CD14-positive monocyte (primary cell): ENCODE measurements around the gene EGLN3. TPM values are rescaled to one million over a fixed set of nuclear protein-coding genes. Genes with fewer than 3 reads are reported as not detected.

ENCODE experiments used
- DNase-seq, 3 donors: peaks; one replicate each; pipeline ENCODE4 v3.0.0-alpha.2; 2011 to 2022
- H2AFZ ChIP-seq: 2 replicates; pipeline ENCODE4 v1.6.0; 2012; ENCODE audit warnings: mild to moderate bottlenecking, low read depth, low read length, inconsistent platforms; ENCODE audit not compliant: insufficient read depth, poor library complexity, severe bottlenecking
- H3K27ac ChIP-seq, 2 donors: 1 replicate in 1 of 2; 2 replicates in 1 of 2; pipeline ENCODE4 v1.5.1; 2012 to 2013; ENCODE audit warnings: low read length in 2 of 2, control low read depth in 1 of 2, inconsistent platforms in 1 of 2, low read depth in 1 of 2, mild to moderate bottlenecking in 1 of 2
- H3K27me3 ChIP-seq, 2 donors: one replicate each; pipeline versions ENCODE4 v1.6.0 to v1.6.1; 2011 to 2013; ENCODE audit warnings: low read length in 2 of 2; ENCODE audit not compliant: control insufficient read depth in 2 of 2, insufficient read depth in 2 of 2
- H3K36me3 ChIP-seq, 2 donors: replicated peaks in 1 of 2; 1 replicate in 1 of 2; 2 replicates in 1 of 2; pipeline versions ENCODE4 v1.5.1 to v1.6.1; 2012 to 2013; ENCODE audit warnings: low read length in 2 of 2, control low read depth in 1 of 2, inconsistent platforms in 1 of 2, mild to moderate bottlenecking in 1 of 2; ENCODE audit not compliant: insufficient read depth in 2 of 2, control insufficient read depth in 1 of 2
- H3K4me1 ChIP-seq, 2 donors: 1 replicate in 1 of 2; 2 replicates in 1 of 2; pipeline versions ENCODE4 v1.5.1 to v1.6.1; 2012 to 2013; ENCODE audit warnings: low read length in 2 of 2, control low read depth in 1 of 2, inconsistent platforms in 1 of 2, mild to moderate bottlenecking in 1 of 2, moderate library complexity in 1 of 2; ENCODE audit not compliant: insufficient read depth in 2 of 2, control insufficient read depth in 1 of 2
- H3K4me2 ChIP-seq: replicated peaks from 2 replicates; pipeline ENCODE3; 2012; ENCODE audit warnings: low read length, moderate library complexity, mild to moderate bottlenecking; ENCODE audit not compliant: poor library complexity, severe bottlenecking; ENCODE audit errors: extremely low read depth
- H3K4me3 ChIP-seq, 3 experiments: fragments of 200-600 bp in 1 of 3; sonication (generic) in 1 of 3; replicated peaks in 1 of 3; 1 replicate in 2 of 3; 2 replicates in 1 of 3; pipeline ENCODE4 v1.5.1; 2011 to 2013; ENCODE audit warnings: low read length in 3 of 3, mild to moderate bottlenecking in 3 of 3, control low read depth in 2 of 3, low read depth in 2 of 3, inconsistent platforms in 1 of 3, moderate library complexity in 1 of 3
- H3K79me2 ChIP-seq: 2 replicates; pipeline ENCODE4 v1.6.0; 2012; ENCODE audit warnings: mild to moderate bottlenecking, control low read depth, inconsistent platforms, low read length, moderate library complexity; ENCODE audit not compliant: insufficient read depth
- H3K9ac ChIP-seq: 2 replicates; pipeline ENCODE4 v1.6.0; 2017; ENCODE audit warnings: low read length, mild to moderate bottlenecking; ENCODE audit not compliant: insufficient read depth, poor library complexity, severe bottlenecking
- H3K9me3 ChIP-seq, 2 donors: replicated peaks in 1 of 2; 1 replicate in 1 of 2; 2 replicates in 1 of 2; pipeline versions ENCODE4 v1.5.1 to v1.6.1; 2012 to 2013; ENCODE audit warnings: low read length in 2 of 2, control low read depth in 1 of 2; ENCODE audit not compliant: control insufficient read depth in 1 of 2, insufficient read depth in 1 of 2
- H4K20me1 ChIP-seq: 2 replicates; pipeline ENCODE4 v1.6.0; 2012; ENCODE audit warnings: mild to moderate bottlenecking, low read length, control low read depth, moderate library complexity; ENCODE audit not compliant: insufficient read depth
- H3K27ac Mint-ChIP-seq, 7 donors: one replicate each; pipeline ENCODE4 v1.8.0; 2020; ENCODE audit warnings: mild to moderate bottlenecking in 7 of 7, mixed read lengths in 7 of 7, moderate library complexity in 6 of 7, inconsistent platforms in 2 of 7
- H3K27me3 Mint-ChIP-seq, 3 donors: one replicate each; pipeline ENCODE4 v1.8.0; 2021 to 2022; ENCODE audit warnings: low read depth in 3 of 3, mild to moderate bottlenecking in 3 of 3, mixed read lengths in 3 of 3, moderate library complexity in 3 of 3, inconsistent platforms in 1 of 3
- H3K36me3 Mint-ChIP-seq, 2 donors: one replicate each; pipeline ENCODE4 v1.8.0; 2020; ENCODE audit warnings: mixed read lengths in 2 of 2, inconsistent platforms in 1 of 2, mild to moderate bottlenecking in 1 of 2
- H3K4me1 Mint-ChIP-seq: one replicate; pipeline ENCODE4 v1.8.0; 2020; ENCODE audit warnings: mild to moderate bottlenecking, mixed read lengths
- H3K4me3 Mint-ChIP-seq, 2 donors: one replicate each; pipeline ENCODE4 v1.8.0; 2020; ENCODE audit warnings: mild to moderate bottlenecking in 2 of 2, mixed read lengths in 2 of 2, moderate library complexity in 1 of 2
- H3K9me3 Mint-ChIP-seq, 7 donors: one replicate each; pipeline ENCODE4 v1.8.0; 2020 to 2022; ENCODE audit warnings: mixed read lengths in 7 of 7, mild to moderate bottlenecking in 6 of 7, moderate library complexity in 6 of 7, inconsistent platforms in 2 of 7
- CTCF ChIP-seq: fragments of 200-600 bp; IDR thresholded peaks from one replicate; pipeline ENCODE4 v1.8.0; 2022; ENCODE audit warnings: antibody characterized with exemption, mild to moderate bottlenecking
- WGBS: methylation state at CpG from one replicate; pipeline ENCODE4 v1.1.5; 2013; ENCODE audit warnings: missing lambda C conversion rate; ENCODE audit not compliant: insufficient coverage; 5-methylcytosine and 5-hydroxymethylcytosine counted together
- intact Hi-C, 2 donors: fragments of 100-400 bp; cut with micrococcal nuclease; formaldehyde crosslinking; loops; one replicate each; pipeline versions ENCODE4 v1.15.0 to v1.15.1; 2023
- polyA plus RNA-seq, 3 donors: library from polyadenylated mRNA; depleted of rRNA in 1 of 3; unstranded in 2 of 3; stranded (reverse) in 1 of 3; fragments of 300-500 nt in 2 of 3; fragments of >200 nt in 1 of 3; fragmentation: Illumina TruSeq in 2 of 3; gene quantifications; 1 replicate in 2 of 3; 2 replicates in 1 of 3; pipeline ENCODE4 v1.2.3, GENCODE V29; 2012 to 2021

The EGLN3 gene
- polyA plus RNA-seq, 3 donors = 0.03 to 0.06 TPM; not detected in 1

DNA sequence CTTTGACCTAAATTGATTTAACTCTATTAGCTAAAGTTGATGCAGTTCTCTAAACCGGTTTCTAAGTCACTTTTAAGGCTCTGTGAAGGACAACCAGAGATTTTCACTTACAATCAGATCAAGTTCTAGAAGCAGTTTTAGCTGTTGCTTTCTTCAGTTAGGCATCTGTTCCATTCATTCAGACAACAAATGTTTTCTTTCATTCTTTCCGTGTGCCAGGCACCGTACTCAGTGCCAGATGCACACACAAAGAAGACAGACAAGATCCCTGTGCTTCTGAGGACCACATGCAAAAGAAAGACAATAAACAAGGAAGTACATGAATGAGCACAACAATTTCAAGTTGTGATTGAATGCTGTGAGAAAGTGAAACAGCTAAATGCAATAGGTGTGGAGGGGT is 11.1 kb upstream of the EGLN3 start:
- peaks cover 3 to 11% of the 10 kb centered on the region in 2 donors for H3K27me3 ChIP-seq
- H3K9ac ChIP-seq = no peak overlapping the region
- no peak overlapping the region for H2AFZ ChIP-seq
- H3K4me3 ChIP-seq = no peak overlapping the region
- 81% methylated on average over 3 of the region's 3 CpGs for WGBS
- no peaks in the 10 kb centered on the region for H3K79me2 ChIP-seq
- no peak overlapping the region for H3K27ac ChIP-seq
- DNase-seq = no peak
- peaks cover 3% of the 10 kb centered on the region for H3K4me1 Mint-ChIP-seq
- intact Hi-C loops = no loop called here
- no peaks in the 10 kb centered on the region for H3K36me3 ChIP-seq
- no peaks in the 10 kb centered on the region for H3K9me3 ChIP-seq
- TF ChIP-seq CTCF = no peak
- peaks cover 0 to 2% (median 0%) of the 10 kb centered on the region in 7 donors for H3K9me3 Mint-ChIP-seq
- H3K36me3 Mint-ChIP-seq = no peaks in the 10 kb centered on the region
- peak overlapping the region in 1 of 7 donors; percentile 50 for H3K27ac Mint-ChIP-seq
- H3K4me1 ChIP-seq = no peaks in the 10 kb centered on the region
- no peak overlapping the region for H3K4me3 Mint-ChIP-seq
- H3K4me2 ChIP-seq = no peak overlapping the region
- no peaks in the 10 kb centered on the region for H4K20me1 ChIP-seq
- peaks cover 13 to 21% (median 15%) of the 10 kb centered on the region in 3 donors for H3K27me3 Mint-ChIP-seq

GRCh38 chr14:33959692-33960151 is 8.8 kb upstream of the EGLN3 start:
- Histone ChIP-seq H3K9me3 (no peaks in the 10 kb centered on the region), H3K4me2 (no peak overlapping the region), H4K20me1 (no peaks in the 10 kb centered on the region), H3K4me1 (no peaks in the 10 kb centered on the region), H3K27ac (no peak overlapping the region), H3K9ac (no peak overlapping the region), H3K27me3 (peaks cover 3 to 11% of the 10 kb centered on the region in 2 donors), H3K36me3 (no peaks in the 10 kb centered on the region), H3K4me3 (no peak overlapping the region), H3K79me2 (no peaks in the 10 kb centered on the region), H2AFZ (no peak overlapping the region)
- Mint-ChIP-seq H3K9me3 (peaks cover 0 to 4% (median 0%) of the 10 kb centered on the region in 7 donors), H3K36me3 (no peaks in the 10 kb centered on the region), H3K4me3 (peak overlapping the region in 1 of 2 donors; percentile 28), H3K27ac (no peak overlapping the region), H3K4me1 (peaks cover 3% of the 10 kb centered on the region), H3K27me3 (peaks cover 10 to 22% (median 18%) of the 10 kb centered on the region in 3 donors)
- TF ChIP-seq CTCF = no peak
- DNase-seq = no peak
- WGBS = 4% methylated on average over 3 of the region's 4 CpGs
- intact Hi-C loops = no loop called here
